GM19240 (cell line): ENCODE results near the gene HAT1.
A peak's percentile ranks its signal among the peaks of the same experiment; 100 is the strongest.
"Not testable (repeated sequence)": the region's sequence is repeated elsewhere in the genome, so short reads cannot be mapped to it uniquely, and the experiment has no call there.

Experiments
- DNase-seq: peaks from one replicate; pipeline ENCODE4 v3.0.0; 2011; ENCODE audit warnings: low spot score; ENCODE audit not compliant: insufficient read length

Gene HAT1

DNA sequence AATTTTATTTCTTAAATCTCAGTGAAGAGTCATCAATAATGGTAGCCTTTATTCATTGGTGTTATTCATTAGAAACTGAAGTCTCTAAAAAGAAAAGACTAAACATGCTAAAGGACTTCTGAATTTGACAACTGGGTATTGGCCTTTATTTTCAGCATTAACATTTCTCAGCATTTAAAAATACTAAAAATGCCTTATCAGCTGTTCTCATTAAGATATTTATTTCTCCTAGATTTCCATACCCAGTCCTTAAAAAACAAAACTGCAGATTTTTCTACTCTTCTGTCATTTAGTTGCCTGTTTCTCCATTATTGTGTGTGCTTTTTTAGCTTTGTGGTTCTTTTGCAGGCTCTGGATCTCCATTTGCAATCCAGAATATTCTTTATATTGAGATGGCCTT is 46.2 kb downstream of the HAT1 start:
- no peak for DNase-seq

- DNase-seq = no peak
Observed at GRCh38 chr2:171972329-171972982, 50.2 kb downstream of the HAT1 start.

- DNase-seq = no peak
Observed at GRCh38 chr2:171979103-171979502, 56.8 kb downstream of the HAT1 start.

DNA sequence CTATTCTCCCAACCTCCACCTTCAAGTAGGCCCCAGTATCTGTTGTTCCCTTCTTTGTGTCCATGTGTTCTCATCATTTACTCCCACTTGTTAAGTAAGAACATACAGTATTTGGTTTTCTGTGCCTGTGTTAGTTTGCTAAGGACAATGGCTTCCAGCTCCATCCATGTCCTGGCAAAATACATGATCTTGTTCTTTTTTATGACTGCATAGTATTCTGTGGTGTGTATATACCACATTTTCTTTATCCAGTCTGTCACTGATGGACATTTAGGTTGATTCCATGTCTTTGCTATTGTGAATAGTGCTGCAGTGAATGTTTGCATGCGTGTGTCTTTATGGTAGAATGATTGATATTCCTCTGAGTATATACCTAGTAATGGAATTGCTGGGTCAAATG is 61.7 kb downstream of the HAT1 start:
- not testable (repeated sequence) for DNase-seq

DNA sequence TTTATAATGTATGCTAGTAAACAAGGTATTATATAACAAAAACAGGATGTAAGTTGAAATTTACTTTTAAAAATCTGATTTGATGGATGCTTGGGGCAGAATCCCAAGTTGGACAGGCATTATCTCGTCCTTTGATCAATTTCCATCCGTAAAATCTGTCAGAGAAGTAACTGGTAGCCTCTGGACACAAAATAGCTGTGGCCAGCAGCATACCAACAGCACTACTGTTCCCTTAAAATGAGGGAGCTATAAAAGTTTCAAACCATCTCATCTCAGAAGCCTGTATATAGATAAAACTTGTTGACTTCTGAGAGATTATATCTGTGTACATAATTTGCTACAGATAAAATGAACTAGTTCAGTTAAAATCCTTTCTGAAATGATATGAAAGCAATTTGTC is 62.8 kb downstream of the HAT1 start:
- DNase-seq = no peak

DNA sequence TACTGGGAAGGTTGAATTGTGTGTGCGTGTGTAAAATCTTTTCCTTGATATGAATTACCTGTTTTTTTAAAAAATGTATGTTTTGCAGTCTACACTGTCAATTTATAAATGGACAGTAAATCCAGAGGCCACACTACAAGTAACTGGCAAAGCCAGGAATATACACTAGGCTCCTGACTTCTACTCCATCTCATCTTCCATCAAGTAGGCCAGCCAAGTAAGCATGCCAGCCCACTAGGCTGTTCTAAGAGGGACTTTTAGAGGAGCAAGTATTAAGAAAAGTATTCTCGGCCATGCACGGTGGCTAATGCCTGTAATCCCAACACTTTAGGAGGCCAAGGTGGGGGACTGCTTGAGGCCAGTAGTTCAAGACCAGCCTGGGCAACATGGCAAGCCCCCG is 64.5 kb downstream of the HAT1 start:
- no peak for DNase-seq

DNA sequence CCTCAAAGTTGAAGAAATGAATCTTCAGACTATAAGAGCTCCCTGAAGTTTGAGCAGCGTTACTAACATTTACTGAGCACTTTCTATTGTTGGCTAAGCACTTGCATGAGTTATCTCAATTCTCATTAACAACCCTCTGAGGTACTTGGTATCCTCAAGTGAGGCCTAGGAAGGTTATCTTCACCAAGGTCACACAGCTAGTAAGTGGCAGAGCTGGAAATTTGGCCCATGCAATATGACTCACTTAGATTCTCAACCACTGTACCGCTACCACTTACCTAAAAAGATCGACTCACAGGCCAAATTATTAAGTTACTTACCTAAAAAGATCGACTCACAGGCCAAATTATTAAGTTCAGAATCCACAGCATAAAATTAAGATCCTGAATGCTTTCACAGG is 68.8 kb downstream of the HAT1 start:
- no peak for DNase-seq

- no peak for DNase-seq
Observed at GRCh38 chr2:171995586-171995985, 73.3 kb downstream of the HAT1 start.

DNA sequence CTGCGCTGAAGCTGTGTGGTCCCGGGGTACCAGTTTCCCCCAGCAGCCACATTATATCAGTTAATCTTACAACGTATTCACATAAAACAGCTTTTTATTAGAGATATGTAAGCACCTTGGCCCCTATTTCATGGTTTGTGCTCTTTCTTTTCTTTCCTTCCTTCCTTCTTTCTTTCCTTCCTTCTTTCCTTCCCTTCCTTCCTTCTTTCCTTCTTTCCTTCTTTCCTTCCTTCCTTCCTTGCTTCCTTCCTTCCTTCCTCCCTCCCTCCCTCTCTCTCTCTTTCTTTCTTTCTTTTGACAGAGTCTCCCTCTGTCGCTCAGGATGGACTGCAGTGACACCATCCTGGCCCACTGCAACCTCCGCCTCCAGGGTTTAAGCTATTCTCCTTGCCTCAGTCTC is 73.8 kb downstream of the HAT1 start:
- no peak for DNase-seq

DNA sequence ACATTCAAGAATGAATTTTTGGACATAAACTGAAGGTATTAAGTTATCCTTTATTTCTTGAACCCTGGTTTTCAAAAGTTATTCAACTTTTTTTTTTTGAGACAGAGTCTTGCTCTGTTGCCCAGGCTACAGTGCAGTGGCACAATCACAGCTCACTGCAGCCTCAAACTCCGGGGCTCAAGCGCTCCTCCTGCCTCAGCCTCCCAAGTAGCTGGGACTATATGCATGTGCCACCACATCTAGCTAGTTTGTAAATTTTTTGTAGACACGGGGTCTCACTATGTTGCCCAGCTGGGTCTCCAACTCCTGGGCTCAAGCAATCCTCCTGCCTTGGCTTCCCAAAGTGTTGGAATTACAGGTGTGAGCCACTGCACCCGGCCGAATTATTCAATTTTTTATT is 74.8 kb downstream of the HAT1 start:
- DNase-seq = not testable (repeated sequence)

DNA sequence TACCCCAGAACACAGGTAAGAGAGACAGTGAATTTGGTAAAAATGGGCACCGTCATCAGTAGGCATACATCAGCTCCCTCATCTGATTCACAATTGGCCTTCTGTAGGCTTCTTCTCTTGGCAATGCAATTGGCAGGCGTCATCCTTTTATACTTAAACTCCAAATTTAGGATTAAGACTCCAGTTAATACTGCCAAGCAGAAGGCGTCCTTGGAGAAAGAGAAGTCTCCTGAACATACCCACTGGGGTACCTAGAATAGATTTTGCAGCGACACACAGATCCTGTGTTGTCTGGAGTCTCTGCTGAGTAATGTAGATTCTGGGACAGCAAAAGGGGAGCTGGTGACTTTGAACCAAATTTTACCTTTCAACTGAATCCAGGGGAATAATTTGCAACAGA is 76.9 kb downstream of the HAT1 start:
- DNase-seq = no peak

- DNase-seq = peak; percentile 90
Observed at GRCh38 chr2:171999604-172000469, 77.6 kb downstream of the HAT1 start, which contains the start of gene METAP1D. Gene METAP1D (plus strand): TSS chr2:171999953. CDS start chr2:171999970, 17 bp downstream.

- DNase-seq = no peak
Observed at GRCh38 chr2:172000696-172001361, 78.6 kb downstream of the HAT1 start.

GRCh38 chr2:172007372-172007771 is 85.1 kb downstream of the HAT1 start:
- no peak for DNase-seq

DNA sequence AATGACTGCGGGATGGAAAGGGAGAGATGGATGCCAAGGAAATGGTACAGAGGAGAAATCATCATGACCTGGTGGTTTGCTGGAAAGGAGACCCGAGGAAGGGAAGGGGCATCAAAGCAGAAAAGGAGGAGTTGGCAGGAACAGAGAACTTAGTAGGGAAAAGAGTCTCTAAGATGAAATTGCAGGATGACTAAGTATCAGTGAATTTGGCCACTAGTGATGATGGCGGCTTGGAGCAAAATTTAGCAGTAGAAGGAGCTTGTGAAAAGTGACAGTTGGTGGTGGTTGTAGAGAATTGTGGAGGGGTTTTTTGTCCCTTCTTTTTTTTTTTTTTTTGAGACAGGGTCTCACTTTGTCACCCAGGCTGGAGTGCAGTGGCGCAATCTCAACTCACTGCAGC is 87.6 kb downstream of the HAT1 start:
- DNase-seq = no peak

DNA sequence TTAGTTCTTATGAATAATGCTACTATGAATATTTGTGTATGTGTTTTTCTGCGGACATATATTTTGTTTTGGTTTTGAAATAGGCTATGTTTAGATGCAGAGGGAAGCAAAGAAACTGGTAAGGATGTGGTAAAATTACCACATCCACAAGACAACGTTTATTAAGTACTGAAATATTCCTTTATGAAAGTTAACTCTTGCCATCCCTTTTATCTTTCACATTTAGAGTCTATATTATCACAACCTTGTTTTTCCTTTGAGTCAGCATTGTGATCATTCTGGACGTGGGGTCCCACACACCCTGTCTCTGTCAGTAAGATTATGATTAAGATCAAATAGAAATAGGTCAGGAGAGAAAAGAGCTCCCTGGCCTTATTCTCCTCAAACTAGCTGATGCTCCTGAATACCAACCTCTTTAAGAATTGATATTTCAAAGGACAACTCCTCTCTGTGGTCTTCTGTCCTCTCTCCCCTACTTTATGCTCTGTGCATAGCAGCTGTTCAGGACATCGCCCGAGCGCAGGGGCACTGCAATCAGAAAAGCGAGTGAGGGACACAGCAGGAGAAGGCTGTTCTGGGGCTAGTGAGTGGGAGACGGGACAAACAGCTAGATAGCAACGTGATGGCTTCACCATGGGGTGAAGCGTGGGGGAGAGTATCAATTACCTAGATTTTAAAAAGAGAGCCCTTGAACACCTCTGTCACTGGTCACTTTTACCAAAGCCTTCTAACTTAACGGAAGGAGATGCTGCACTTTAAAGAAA is 89.7 kb downstream of the HAT1 start:
- no peak for DNase-seq

DNA sequence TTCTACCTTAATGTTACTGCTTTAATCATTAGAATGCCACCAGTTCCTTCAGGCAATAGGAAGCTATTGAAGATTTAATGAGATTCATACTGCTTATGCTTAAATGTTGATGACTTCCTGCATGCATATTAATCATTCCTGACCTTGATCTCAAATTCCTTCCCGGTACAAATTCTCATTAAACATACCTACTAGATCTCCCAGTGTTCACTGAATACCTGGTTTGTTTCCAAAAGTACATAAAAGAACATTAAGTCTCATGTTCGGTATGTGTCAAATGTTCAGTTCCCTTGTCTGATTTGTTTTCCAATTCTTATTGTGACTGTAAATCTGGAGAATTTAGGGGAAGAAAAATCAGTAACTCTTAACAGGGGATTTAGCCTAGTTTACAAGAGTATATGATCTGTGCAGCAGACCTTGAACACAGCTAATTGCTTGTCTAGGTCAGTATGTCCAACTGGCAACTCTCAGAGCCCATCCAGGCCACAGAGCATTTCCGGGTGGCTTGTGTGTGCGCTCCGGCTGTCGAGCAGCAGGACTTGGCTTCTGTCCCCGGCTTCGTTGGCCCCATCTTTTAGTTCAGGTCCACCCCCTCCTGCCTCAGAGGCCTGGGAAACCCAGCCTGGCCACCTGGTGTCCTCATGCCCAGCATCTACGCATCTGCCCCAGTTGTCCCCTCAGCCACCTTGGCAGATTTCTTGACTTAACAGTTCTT is 90.6 kb downstream of the HAT1 start:
- no peak for DNase-seq

DNA sequence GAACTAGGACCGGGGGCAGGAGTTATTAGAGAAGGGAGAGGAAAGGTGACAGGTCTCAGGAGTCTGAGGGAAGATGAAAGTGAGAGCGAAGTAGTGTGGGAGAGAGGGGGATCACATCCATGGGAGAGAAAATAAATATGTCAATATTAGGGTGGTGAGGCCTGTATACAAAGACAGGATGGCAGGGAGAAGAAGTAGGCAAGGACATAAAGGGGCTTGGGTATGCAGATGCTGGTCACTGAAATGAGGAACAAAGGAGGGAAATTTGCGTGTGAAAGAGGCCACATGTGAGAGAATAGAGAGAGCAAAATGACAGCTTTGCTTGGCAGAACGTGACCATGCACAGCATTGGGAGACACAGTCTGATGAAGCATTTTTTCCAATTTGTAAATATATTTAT is 91.1 kb downstream of the HAT1 start:
- no peak for DNase-seq

DNA sequence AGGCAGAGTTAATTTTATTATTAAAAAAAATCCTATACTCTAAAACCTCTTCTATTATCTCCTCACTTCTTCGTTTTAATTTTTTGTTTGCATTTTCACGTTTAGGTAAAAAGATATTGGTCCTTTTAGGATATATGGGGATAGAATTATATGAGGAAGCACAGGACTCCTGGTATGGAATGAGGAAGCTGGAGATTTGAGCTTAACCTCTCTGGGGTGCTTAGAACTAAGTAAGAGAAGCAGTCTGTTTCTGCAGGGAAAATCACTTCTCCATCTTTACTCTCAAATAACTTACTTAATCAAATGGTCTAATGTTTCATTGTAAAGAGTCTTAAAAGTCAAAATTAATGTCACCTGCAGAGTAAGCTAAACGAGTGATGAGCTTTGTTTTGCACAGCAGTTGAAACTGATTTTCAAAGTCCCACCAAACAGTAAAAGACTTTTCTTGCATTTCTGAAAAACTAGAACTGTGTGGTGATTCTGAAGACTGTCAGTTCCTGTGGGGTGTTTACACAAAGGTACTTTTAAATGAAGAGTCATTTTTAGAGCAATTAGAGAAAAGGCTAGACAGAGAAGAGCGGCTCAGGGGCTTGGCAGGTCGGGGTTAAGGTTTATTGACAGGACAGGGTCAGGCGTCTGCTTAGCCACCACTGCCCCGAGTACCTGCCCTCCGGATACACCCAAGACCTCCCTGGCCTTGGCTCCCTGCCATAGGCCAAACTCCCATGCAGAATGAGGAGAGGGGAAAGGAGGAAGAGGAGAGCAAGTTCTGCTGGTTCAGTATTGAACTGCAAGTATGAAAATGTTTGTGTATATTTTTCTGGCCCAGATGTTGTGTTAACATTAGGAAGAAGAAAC is 99.0 kb downstream of the HAT1 start:
- DNase-seq = no peak

DNA sequence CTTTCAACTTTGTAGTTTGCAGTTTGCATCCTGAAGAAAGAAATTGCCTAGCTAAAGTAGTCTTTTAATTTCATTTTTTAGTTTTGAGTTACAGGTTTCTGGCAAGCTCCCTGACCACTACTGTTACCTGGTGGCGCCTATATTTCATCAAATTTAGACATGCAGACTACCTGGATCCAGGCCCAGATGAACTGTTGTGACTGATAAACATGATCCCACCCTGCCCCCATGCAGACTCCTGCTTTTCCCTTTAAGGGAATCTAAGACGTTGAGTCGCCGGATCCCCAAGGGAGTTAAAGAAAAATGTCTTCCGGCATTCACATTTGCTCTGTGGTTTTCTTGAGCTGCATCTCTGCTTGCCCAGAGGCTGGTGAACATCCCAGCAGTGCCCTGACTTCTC is 99.7 kb downstream of the HAT1 start:
- DNase-seq = no peak
